ENCODE data around the gene CEP85.
A peak's percentile ranks its signal among the peaks of the same experiment; 100 is the strongest.
"Not testable (repeated sequence)": the region's sequence is repeated elsewhere in the genome, so short reads cannot be mapped to it uniquely, and the experiment has no call there.

The CEP85 gene

DNA sequence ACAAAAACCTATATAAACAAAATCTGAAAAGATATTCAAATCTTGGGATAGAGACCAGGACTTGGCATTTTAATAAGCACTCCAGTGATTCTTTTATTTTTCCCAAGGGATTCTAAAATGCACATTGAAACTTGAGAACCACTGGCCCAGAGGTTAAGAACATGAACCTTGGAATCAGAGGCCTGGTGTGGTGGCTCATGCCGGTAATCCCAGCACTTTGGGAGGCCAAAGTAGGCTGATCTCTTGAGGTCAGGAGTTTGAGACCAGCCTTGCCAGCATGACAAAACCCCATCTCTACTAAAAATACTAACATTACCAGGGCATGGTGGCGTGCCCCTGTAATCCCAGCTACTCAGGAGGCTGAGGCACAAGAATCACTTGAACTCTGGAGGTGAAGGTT, 12.9 kb upstream of the CEP85 start:
- DNase-seq (ENCODE audit: low spot score), result no peak

DNA sequence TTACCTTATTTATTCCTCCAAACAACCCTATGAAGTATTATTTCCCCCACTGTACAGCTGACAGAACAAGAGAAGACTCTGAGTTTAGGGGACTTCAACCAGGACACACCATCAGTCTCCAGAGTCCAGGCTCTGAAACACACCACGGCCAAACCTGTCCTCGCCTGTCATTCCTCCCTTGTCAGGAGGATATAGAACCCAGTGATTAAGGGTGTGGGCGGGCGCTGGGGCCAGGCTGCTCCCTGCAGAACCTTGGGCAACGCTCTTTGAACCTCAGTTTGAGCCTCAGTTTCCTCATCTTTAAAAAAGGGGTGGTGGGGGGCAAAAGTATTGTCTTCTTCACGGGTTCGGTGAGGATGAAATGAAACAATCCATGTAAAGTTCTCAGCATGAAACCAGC, 9.4 kb upstream of the CEP85 start:
- no peak for DNase-seq (ENCODE audit: low spot score)

DNA sequence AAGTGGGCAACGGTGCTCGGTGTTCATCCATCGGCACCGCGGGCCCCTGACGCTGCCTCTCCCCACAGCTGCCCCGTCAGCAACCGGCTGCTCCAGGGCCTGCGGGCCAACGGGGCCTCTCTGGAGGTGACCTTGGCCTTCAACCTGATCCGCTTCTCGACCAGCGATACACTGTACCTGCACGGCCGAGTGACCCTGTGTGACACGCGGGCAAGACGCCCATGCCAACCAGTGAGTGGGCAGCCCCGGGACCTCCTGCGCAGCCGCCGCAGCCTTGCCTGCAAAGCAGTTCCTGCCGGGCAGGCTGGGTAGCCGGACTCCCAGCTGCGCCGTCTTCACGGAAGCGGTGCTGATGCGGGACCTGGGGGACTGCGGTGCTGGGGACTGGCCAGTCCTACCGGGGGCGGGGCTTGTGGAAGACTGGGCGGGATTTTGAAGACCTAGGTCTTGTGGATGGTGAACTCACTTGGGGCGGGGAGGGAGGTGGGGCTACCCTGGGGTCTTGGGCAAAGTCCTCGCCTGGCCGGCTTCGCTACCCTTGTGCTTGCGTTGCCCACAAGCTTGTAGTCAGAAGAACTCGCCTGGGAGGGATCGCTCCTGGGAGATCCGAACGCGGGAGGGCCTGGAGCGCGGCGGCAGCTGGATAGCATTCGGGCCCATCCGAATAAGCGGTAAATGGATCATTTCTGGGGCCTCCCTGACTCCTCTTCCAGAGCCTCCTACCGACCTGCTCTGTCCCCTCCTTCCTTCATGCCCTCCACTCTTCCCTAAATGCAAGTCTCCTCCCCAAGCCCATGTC, 8.8 kb upstream of the CEP85 start:
- no peak for DNase-seq (ENCODE audit: low spot score)

DNA sequence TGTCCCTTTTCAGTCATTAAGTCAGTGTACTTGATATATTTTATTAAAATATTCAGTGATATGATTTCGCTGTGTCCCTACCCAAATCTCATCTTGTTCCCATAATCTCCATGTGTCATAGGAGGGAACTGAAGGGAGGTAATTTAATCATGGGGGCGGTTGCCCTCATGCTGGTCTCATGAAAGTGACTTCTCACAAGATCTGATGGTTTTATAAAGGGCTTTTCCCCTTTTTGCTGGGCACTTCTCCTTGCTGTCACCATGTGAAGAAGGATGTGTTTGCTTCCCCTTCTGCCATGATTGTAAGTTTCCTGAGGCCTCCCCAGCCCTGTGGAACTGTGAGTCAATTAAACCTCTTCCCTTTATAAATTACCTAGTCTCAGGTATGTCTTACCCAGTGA, 3.3 kb upstream of the CEP85 start:
- DNase-seq (ENCODE audit: low spot score), result not testable (repeated sequence)

DNA sequence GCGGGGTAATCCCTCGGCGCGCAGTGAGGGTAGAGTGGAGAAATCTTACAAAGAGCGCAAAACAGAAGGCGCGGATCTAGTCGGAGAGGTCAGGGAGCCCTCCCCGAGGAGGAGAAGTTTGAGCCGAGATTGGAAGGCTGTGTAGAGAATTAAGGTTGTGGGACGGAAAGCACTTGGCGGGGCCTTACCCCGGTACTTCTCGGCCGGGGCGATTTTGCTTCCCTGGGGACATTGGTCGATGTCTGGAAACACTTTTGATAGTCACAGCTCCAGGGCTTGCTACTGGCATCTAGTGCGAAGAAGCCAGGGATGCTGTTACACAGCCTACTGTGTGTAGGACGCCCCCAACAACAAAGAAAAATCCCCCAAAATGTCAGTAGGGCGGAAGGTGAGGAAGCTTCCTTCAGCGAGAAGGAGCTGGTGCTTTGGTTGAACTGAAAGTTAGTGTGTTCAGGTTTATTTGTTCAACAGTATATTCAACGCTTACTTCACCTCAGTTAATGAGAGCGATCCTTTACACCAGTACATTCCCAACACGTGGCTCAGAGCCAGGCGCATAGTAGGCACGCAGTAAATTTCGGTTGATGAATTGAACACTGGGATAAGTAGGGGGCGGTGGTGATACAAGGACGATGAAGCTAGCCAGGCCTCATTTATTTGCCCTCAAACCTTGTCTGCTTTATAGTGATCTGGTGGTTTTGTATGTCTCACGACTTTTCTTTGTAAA, 807 bp downstream of the CEP85 start:
- DNase-seq (ENCODE audit: low spot score), result peak; percentile 24

DNA sequence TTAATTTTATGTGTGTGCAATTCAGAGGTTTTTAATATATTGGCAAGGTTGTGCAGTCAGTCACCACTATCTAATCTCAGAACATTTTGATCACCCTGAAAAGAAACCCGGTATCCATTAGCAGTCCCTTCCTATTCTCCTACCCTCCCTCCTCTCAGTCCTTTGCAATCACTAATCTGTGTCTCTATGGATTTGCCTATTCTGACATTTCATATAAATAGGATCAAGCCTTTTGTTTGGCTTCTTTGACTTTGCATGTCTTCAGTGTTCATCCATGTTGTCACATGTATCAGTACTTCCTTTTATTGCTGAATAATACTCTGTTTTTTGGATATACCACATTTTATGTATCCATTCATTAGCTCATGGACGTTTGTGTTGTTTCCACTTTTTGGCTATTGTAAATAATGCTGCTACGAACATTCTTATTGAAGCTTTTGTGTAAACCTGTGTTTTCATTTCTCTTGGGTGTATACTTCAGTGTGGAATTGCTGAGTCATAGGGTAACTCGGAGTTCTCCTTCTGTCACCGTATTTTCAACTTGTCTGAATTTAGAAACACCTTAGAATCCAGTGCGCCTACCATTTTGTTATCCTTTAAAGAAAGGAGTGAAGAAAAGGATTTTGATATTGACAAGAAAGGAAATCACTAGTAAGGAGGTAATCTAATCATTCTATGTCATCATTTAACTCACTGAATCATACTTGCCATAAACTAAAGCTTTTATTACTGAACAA, 3.4 kb downstream of the CEP85 start:
- peak; percentile 26 for DNase-seq (ENCODE audit: low spot score)

DNA sequence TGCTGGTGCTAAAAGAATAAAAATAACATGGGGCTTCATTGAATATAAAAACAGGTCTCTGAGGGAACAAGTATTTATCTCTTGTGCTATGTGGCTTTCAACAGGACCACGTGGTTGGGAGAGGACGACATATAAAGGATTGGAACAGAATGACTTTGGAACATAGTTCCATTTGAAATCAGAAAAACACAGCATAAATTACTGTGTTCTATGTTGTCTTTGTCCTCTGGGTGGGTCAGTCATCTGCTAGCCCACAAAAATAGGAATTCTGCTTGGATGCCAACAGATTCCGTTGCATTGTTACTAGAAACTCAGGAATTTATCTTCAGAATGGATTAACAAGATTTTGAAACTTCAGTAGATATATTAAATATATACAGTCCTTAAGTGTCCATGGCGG, 5.9 kb downstream of the CEP85 start:
- DNase-seq (ENCODE audit: low spot score), result no peak

DNA sequence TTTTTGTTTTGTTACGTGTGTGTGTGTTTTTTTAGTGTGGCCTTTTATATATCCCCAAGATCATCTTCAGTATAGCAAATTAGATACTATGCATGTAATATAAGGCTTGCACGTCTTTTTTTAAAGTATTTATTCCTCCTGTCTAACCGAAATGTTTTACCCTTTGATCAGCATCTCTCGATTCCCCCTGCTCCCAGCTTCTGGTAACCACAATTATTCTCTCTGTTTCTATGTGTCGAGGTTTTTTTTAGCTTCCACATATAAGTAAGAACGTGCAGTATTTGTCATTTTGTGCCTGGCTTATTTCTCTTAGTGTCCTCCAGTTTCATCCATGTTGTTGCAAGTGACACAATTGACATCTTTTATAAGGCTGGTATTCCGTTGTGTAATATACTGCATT, 18.7 kb downstream of the CEP85 start:
- no peak for DNase-seq (ENCODE audit: low spot score)

DNA sequence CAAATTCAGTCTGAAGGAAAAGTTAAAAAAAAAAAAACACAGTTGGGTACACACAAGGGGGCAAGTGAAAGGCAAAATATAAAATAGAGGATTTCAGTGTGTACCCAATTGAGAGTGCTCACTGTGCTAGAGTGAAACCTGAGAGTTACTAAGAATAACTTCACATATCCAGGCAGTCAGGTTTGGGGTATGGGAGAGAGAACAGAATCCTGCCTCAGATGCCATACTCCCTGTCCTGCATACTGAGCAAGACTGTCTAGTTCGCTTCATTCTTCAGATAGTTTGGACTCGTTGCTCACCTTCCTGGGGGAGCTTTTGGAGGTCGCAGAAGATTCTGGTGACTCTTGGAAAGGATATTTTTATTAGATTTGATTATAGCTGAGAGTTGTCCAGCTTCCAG, 20.4 kb downstream of the CEP85 start:
- DNase-seq (ENCODE audit: low spot score), result no peak

DNA sequence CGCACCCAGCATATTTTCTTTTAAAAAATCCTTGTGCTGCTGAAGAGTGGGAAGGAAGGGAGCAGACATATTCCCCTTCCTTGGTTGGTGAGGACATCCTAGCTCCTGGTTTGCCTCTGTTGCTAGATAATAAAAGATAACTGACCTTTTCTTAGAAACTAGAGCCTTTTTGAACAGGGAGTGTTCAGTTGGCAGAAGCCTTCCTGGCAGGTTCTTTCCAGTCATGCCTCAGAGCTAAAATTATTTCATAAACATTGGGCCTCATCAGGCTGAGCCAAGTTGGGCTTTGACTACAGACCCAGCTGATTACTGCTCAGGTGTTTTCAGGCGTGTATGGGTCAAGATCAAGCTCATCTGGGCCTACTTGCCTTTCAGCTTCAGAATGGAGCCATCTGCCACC, 23.2 kb downstream of the CEP85 start:
- no peak for DNase-seq (ENCODE audit: low spot score)

DNA sequence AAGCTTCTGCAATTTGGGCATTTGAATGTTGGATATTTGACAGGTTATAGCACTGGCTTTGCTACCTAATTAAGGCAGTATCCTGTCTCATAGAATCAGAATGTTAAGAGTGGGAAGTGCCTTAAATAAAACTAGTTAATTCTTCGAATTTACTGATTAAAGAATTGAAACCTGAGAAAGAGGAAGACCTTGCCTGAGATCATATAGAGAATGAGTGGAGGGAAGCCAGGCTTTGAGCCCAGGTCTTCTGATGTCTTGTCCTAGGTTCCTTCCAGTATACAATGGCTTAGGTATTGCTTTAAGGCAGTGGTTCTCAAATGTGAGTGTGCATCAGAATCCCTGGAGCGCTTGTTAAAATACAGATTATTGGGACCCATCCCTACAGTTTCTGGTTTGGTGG, 25.0 kb downstream of the CEP85 start:
- DNase-seq (ENCODE audit: low spot score), result no peak

DNA sequence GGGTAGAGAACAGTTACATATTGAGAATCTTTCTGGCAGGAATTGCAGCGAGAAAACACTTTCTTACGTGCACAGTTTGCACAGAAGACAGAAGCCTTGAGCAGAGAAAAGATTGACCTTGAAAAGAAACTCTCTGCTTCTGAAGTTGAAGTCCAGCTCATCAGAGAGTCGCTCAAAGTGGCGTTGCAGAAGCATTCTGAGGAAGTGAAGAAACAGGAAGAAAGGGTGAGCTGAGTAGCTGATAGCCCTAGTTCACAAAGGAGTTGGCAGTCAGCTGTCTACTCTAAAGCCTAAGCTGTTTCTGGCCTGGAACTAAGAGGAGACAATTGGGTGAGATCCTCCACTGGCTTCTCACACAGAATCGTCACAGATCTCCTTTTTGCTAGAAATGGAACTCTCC, 25.6 kb downstream of the CEP85 start:
- DNase-seq (ENCODE audit: low spot score), result no peak

DNA sequence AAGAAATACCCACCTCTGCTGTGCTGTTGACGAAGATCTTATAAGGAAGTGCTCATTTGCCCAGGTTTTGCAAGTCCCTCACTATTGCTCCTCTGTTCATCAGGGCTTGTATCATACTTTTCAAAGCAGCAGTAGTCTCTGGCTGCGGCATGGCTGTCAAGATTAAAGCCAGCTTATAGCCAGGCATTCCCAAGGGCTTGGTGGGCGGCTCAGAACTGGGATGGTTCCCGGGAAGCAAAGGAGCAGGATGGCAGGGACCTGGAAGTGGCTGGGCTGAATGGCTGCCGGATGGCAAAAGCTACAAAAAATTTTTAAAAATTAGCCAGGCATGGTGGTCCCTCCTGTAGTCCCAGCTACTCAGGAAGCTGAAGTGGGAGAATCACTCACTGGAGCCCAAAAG, 29.2 kb downstream of the CEP85 start:
- DNase-seq (ENCODE audit: low spot score), result no peak

DNA sequence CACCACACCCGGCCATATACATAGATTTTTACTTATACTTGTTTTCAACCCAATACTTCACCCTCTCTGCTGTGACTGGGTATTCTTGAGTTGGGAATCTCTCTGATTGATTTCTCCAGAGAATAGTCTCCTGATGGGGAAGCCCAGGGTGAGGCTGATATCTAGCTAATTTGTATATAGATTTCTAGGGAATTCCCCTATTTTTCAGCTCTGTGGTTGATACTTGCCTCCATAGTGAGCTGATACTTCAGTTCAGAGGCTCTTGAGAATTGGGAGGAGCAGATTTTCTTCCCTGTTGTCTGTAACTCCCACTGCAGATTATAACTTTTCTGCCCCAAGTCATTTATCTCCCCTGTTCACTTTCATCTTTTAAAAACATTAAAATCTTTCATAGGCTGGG, 31.4 kb downstream of the CEP85 start:
- DNase-seq (ENCODE audit: low spot score), result no peak

DNA sequence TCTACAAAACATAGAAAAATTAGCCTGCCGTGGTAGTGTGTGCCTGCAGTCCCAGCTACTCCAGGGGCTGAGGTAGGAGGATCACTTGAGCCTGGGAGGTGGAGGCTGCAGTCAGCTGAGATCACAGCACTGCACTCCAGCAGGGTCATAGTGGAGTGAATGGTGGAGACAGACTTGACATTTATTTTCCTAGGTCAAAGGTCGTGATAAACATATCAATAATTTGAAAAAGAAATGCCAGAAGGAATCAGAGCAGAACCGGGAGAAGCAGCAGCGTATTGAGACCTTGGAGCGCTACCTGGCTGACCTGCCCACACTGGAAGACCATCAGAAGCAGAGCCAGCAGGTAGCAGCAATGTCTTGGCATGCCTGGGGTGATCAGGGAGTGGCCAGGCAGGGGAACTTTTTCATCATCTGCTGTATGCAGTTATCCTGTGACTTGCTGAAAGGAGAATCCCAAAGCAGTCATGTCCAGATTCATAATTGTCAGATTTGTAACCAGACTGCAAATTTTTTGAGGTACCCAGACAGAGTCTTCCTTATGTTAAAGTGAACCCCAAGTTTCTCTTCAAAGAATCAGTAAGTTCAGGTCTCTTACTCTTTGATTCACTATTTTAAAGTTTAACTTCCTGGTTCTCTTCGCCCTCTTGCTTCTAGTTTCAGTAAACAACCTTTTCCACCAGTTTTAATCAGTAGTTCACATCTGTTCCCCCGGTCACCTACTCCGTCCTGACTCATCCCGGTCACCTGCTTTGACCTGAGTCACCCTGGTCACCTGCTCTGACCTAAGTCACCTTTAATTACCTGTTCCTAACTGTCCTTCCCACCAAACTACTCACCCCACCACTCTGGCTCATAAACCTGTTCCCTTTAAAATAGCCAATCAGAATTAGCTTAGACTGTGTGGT, 34.5 kb downstream of the CEP85 start:
- DNase-seq (ENCODE audit: low spot score), result no peak

DNA sequence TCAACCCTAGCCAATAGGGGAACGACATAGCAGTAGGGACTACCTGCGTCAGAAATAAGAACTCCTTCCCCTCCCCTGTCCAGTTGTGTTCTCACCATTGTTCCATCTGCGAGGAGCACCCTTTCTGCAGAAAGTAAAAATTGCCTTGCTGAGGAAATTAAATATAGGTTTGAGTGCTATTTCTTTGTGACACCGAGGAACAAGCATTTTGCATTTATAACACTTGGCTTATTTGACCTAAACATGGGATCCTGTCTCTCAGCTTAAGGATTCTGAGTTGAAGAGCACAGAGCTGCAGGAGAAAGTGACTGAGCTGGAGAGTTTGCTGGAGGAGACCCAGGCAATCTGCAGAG, 35.2 kb downstream of the CEP85 start:
- DNase-seq (ENCODE audit: low spot score), result no peak

DNA sequence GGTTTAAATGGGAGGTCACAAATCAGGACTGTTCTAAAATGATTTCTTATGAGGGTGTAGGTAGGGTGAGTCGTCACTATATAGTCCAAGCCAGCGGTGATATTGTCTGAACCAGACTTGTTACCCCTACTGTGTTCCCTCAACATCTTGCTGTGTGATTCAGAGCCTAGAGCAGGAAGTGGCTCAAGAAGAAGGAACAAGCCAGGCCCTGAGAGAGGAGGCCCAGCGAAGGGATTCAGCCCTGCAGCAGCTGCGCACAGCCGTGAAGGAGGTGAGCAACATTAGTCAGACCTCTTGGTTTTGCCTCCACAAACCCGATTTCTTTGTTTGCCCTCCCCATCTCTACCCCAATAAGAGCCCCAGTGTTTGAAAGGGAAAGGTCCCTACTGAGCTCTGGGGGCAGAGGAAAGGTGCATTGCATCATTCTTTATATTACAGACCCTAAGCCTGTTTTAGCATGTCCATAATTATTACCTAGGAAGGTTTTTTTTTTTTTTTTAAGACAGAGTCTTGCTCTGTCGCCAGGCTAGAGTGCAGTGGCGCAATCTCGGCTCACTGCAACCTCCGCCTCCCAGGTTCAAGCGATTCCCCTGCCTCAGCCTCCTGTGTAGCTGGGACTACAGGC, 40.9 kb downstream of the CEP85 start:
- DNase-seq (ENCODE audit: low spot score), result no peak

DNA sequence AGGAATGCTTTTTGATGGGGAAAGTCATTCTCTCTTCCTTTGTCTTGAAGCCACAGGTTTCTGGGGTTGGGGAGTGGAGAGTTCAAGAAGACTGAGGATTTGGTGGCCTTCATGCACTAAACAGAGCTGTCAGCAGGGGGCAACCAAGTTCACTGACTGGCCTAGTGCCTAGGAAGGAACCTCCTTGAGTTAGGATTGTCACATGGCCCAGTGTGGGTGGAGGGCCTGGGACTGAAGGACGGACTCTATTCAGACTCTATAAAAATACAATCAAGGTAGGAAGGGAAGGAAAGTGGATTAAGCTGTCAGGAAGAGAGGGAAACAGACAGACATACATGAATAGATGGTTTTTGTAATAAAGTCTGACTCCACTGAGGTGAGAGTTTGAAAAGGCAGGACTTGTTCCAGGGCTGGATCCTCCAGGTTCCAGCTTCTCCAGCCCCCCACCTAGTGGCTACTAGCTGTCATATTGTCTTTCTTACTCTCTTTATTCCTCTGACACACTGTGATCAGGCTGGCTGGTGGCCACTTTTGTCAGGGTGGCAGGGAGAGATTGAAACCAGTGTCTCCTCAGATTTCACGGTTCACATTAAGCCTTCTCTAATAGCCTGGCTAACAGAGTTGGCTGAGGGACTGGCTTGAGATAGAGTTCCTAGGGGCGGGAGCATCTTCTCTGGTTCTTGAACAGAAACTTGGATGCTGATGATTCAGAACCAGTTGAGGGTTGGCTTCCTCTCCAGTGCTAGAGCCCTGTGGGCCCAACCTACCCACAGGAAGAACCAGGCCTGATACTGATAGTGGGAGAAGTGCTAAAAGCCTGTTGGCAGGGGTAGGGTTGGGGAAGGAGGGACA, 41.8 kb downstream of the CEP85 start:
- DNase-seq (ENCODE audit: low spot score), result peak; percentile 86

DNA sequence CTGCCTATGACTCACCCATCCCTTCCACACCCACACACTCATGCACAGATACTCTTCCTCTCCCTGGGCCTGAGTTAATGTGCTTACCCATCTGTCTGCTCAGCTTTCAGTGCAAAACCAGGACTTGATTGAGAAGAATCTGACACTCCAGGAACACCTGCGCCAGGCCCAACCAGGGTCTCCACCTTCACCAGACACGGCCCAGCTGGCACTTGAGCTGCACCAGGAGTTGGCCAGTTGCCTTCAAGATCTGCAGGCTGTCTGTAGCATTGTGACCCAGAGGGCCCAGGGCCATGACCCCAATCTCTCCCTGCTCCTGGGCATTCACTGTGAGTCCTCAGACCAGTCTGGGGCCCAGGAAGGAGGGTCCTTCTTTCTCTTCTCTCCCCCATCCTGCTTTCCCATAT, 42.4 kb downstream of the CEP85 start:
- DNase-seq (ENCODE audit: low spot score), result peak; percentile 77

DNA sequence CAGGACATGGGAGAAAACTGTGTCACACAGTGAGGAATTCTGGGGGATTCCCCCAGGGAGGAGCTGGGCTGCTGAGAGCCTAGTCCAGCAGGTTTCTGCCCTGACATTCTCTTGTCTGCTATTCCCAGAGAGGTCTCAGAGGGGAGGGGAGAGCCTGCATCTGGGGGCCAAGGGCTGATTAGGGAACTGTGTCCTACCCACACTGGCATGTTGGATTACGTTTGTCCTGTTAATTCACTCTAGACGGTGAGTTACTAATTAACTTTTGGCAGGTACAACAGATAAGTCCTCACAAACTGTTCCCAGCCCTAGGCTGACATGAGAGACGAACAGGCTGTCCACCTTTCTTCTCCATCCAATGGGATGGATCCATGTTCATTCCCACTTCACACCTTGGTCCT, 43.3 kb downstream of the CEP85 start:
- DNase-seq (ENCODE audit: low spot score), result no peak

DNA sequence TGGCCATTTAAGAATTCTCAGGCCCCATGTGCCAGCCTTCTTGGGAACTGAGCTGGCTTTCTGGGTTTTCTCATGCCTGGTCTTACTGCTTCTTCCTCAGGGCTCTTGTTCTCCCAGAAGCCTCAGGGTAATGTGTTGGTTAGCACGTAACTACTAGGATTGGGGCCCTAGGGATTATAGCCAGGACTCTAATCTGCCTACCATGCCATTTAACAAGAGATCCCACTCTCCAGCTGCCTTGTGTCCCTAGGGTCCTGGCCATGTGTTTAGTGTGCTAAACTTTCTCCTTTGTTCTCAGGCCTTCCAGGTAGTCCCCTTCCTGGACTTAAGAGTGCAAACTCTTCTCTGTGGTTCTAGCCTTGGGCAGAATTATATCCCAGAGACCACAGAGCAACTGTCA, 43.7 kb downstream of the CEP85 start:
- no peak for DNase-seq (ENCODE audit: low spot score)

Data from LoVo (cell line).